ENCODE results near the gene GPR108.

DNA sequence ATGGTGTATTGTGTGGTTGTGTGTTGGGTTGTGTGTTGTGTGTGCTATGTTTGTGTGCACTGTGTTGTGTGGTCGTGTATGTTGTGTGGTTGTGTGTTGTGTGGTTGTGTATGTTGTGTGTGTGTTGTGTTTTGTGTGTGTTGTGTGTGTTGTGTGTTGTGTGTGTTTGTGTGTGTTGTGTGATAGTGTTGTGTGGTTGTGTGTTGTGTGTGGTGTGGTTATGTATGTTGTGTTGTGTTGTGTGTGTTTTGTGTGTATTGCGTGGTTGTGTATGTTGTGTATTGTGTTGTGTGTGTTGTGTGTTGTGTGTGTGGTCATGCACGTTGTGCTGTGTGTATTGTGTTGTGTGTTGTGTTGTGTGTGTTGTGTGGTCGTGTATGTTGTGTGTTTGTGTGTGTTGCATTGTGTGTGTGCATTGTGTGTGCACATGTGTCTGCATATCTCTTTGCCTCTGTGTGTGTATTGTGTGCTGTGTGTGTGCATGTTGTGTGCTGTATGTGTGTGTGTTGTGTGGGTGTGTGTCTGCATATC lies 19.9 kb downstream of the GPR108 start:
- TF ChIP-seq POLR2A (IDR thresholded peaks at IDR 0.05; ENCODE audit: low read length) = no peak
- no peak for TF ChIP-seq GATA1 (IDR thresholded peaks at IDR 0.05; ENCODE audit: low read depth, low read length)

Data from erythroblast (primary cell).